Pancreas (tissue), 10 donors: Measurements from ENCODE around the gene CYP27A1. TPM values are rescaled to one million over a fixed set of nuclear protein-coding genes. Genes with fewer than 3 reads are reported as not detected.

Source experiments
- ATAC-seq, 4 donors: fragments of 200-7000 bp; cut with Tn5 transposase; one replicate each; pipeline versions ENCODE4 v1.8.0 to v1.9.1; 2020; ENCODE audit warnings: mild to moderate bottlenecking in 4 of 4, moderate library complexity in 4 of 4
- DNase-seq, 6 donors: peaks; one replicate each; pipeline ENCODE4 v3.0.0-alpha.2; 2020
- FAIRE-seq: peaks from 2 replicates; lab custom pipeline; 2012; peaks lifted over from hg19 to GRCh38; lab: Jason Lieb, UNC
- H3K27ac ChIP-seq, 4 donors: fragments of 200-600 bp; sonication (generic); 1 replicate in 3 of 4; 2 replicates in 1 of 4; pipeline versions ENCODE4 v1.5.0 to v1.8.0; 2020
- H3K27me3 ChIP-seq, 4 donors: fragments of 200-600 bp; one replicate each; pipeline ENCODE4 v1.8.0; 2021
- H3K36me3 ChIP-seq, 3 donors: fragments of 200-600 bp; sonication (generic) in 1 of 3; one replicate each; pipeline versions ENCODE4 v1.5.0 to v1.8.0; 2020 to 2021
- H3K4me1 ChIP-seq, 3 donors: fragments of 200-600 bp; one replicate each; pipeline ENCODE4 v1.8.0; 2021
- H3K4me3 ChIP-seq, 4 donors: fragments of 200-600 bp; sonication (generic) in 2 of 4; one replicate each; pipeline versions ENCODE4 v1.5.0 to v1.8.0; 2020 to 2021
- H3K9me3 ChIP-seq, 4 donors: fragments of 200-600 bp; one replicate each; pipeline ENCODE4 v1.8.0; 2021
- CTCF ChIP-seq, 4 donors: fragments of 200-600 bp; sonication (generic) in 3 of 4; IDR thresholded peaks; one replicate each; pipeline versions ENCODE4 v1.5.0 to v1.8.0; 2021; ENCODE audit warnings: antibody characterized with exemption in 4 of 4
- WGBS, 2 donors: extraction: QIAGEN DNeasy Blood & Tissue Kit; methylation state at CpG; one replicate each; pipeline ENCODE4 v1.1.7; 2013; 5-methylcytosine and 5-hydroxymethylcytosine counted together
- intact Hi-C, 3 donors: fragments of 100-400 bp; cut with DNase I; formaldehyde crosslinking; loops; one replicate each; pipeline versions ENCODE4 v1.11.1 to v1.14.2; 2022
- polyA plus RNA-seq, 2 donors: library from polyadenylated mRNA; stranded (reverse); fragments of 200-250 nt; gene quantifications; one replicate each; pipeline ENCODE4 v1.2.3, GENCODE V29; 2013
- total RNA-seq, 6 donors: library from RNA; stranded (reverse); fragmentation: NEBNext Ultra II Directional in 4 of 6; extraction: Animal tissue kit (Norgen Biotek cat#: 25700) in 4 of 6; gene quantifications; one replicate each; pipeline versions ENCODE4 v1.2.1 to v1.2.4, GENCODE V29; 2021 to 2023
- donor health status: healthy with polysubstance abuse.
- donor health status: DM: no; HTN: no; CAD: no; lungs with moderate emphysema.
- donor health status: DM: no; HTN: no; CAD: no.
- donor health status: control.
- donor health status: control.
- donor health status: Bipolar disorder and iron deficiency.
- donor health status: DM: yes; HTN: yes; CAD: no.
- donor health status: DM: no; HTN: no; CAD: no.
- donor health status: DM: no; HTN: no; CAD: no.
- donor health status: DM: yes; HTN: yes; CAD: no.

CYP27A1 gene
- total and polyA plus RNA-seq, 8 donors: 3.1 to 21.6 (median 5.1) TPM

- Histone ChIP-seq H3K27me3 (peaks cover 0 to 4% (median 4%) of the 10 kb centered on the region in 4 donors), H3K27ac (no peak overlapping the region), H3K4me1 (no peaks in the 10 kb centered on the region), H3K36me3 (no peaks in the 10 kb centered on the region), H3K4me3 (no peak overlapping the region), H3K9me3 (no peaks in the 10 kb centered on the region)
- intact Hi-C loops: no loop called here
- ATAC-seq (no peak), DNase-seq (peak in 1 of 6 donors; percentile 12), FAIRE-seq (no peak)
- no peak for TF ChIP-seq CTCF (IDR thresholded peaks at IDR 0.05)
- 19 to 30% methylated on average over 3 of the region's 3 CpGs for WGBS, 2 donors
Observed at GRCh38 chr2:218851286-218851685, 69.3 kb downstream of the CYP27A1 start.

- Histone ChIP-seq H3K27me3 (peaks cover 0 to 5% (median 4%) of the 10 kb centered on the region in 4 donors), H3K27ac (no peak overlapping the region), H3K4me3 (no peak overlapping the region), H3K4me1 (no peaks in the 10 kb centered on the region), H3K9me3 (no peaks in the 10 kb centered on the region), H3K36me3 (no peaks in the 10 kb centered on the region)
- TF ChIP-seq CTCF (IDR thresholded peaks at IDR 0.05): peak; percentile 30 to 66 (median 48)
- ATAC-seq: peak in 3 of 4 donors; percentile 80 to 95 (median 89)
- intact Hi-C loops: no loop called here
- no peak for FAIRE-seq
- DNase-seq: peak in 4 of 6 donors; percentile 24 to 78 (median 49)
- WGBS, 2 donors: 19 to 23% methylated on average over 16 of the region's 16 CpGs
Observed at GRCh38 chr2:218852911-218853667, 71.1 kb downstream of the CYP27A1 start.

GRCh38 chr2:218853766-218854165, 71.8 kb downstream of the CYP27A1 start:
- TF ChIP-seq CTCF (IDR thresholded peaks at IDR 0.05): no peak
- Histone ChIP-seq H3K9me3 (no peaks in the 10 kb centered on the region), H3K36me3 (no peaks in the 10 kb centered on the region), H3K4me1 (no peaks in the 10 kb centered on the region), H3K27ac (no peak overlapping the region), H3K27me3 (peaks cover 0 to 12% (median 0%) of the 10 kb centered on the region in 4 donors), H3K4me3 (no peak overlapping the region)
- ATAC-seq (peak in 2 of 4 donors; percentile 24 to 35), DNase-seq (peak in 2 of 6 donors; percentile 20 to 24), FAIRE-seq (no peak)
- 45 to 46% methylated on average over 5 of the region's 5 CpGs for WGBS, 2 donors
- intact Hi-C loops: no loop called here

GRCh38 chr2:218854860-218855259, 72.9 kb downstream of the CYP27A1 start:
- Histone ChIP-seq H3K4me3 (no peak overlapping the region), H3K4me1 (no peaks in the 10 kb centered on the region), H3K27ac (no peak overlapping the region), H3K36me3 (no peaks in the 10 kb centered on the region), H3K9me3 (no peaks in the 10 kb centered on the region), H3K27me3 (peaks cover 0 to 12% (median 0%) of the 10 kb centered on the region in 4 donors)
- no peak for TF ChIP-seq CTCF (IDR thresholded peaks at IDR 0.05)
- peak in 2 of 6 donors; percentile 9 to 15 for DNase-seq
- ATAC-seq: no peak
- no peak for FAIRE-seq
- 39 to 46% methylated on average over 5 of the region's 5 CpGs for WGBS, 2 donors
- intact Hi-C loops: no loop called here
